ENCODE measurements around the gene GLIS2.

The GLIS2 gene

DNA sequence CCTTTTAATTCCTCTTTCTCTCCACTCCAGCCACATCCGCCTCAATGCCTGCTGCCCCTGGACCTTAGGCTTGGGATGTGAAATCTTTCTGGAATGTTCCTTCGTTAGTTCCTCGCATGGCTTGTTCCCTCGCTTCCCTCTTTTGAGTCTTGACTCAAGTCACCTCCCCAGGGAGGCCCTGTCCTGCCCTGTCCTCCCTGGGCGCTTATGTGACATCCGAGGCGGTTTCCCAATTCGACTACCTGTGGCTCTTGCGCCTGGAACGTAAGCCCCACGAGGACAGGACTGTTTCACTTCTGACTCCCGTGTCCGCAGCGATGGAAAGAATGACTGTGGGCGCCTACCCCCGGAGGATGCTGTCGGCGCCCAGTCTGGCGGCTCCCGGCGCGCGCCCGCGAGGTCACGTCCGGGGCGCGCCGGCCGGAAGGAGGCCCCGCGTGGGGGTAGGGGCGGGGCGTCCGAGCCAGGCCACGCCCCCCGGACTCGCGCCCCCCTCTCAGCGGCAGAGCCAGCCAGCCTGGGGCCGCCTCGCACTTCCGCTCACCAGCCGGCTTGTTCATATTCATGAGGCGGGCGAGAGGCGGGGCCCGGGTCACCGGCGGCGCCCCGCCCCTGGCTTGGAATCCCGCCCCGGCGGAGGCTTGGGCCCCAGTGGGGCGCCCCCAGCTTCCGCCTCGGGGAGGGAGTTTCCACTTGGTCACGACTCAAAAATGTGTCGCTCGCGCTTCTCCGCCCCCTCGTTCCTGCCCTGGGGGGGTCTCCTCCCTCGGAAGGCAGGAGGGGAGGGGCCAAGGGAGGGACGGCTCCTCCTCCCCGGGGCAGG is 8.4 kb upstream of the GLIS2 start:
- H3K18ac ChIP-seq (ENCODE audit: low read length), result peak overlapping the region; percentile 18
- no peaks in the 10 kb centered on the region for H3K36me3 ChIP-seq (ENCODE audit: control insufficient read depth, insufficient read depth, low read length)
- no peak overlapping the region for H3K4ac ChIP-seq (ENCODE audit: low read depth, low read length)
- no peak overlapping the region for H2BK15ac ChIP-seq (replicated peaks; ENCODE audit: low read depth)
- peak; percentile 98 for DNase-seq
- H3K79me2 ChIP-seq (ENCODE audit: control insufficient read depth, insufficient read depth, low read length), result peaks cover 4% of the 10 kb centered on the region
- H3K9ac ChIP-seq (ENCODE audit: low read length), result peak overlapping the region; percentile 88
- H4K5ac ChIP-seq (ENCODE audit: low read length), result no peak overlapping the region
- H3K23ac ChIP-seq (ENCODE audit: low read length), result no peak overlapping the region
- H3K79me1 ChIP-seq (ENCODE audit: low read length), result peaks cover 6% of the 10 kb centered on the region
- peak overlapping the region; percentile 83 for H3K4me2 ChIP-seq (ENCODE audit: low read length)
- H3K4me1 ChIP-seq (ENCODE audit: control insufficient read depth, low read depth, low read length), result peaks cover 9% of the 10 kb centered on the region
- no peak overlapping the region for H2AK5ac ChIP-seq (ENCODE audit: low read length)
- WGBS (ENCODE audit: extremely low coverage, insufficient coverage, low lambda C conversion rate), result no CpG with 5 or more reads among the region's 68 CpGs
- peak overlapping the region; percentile 3 for H2BK5ac ChIP-seq (ENCODE audit: low read length)
- H2BK120ac ChIP-seq (ENCODE audit: low read depth, low read length), result no peak overlapping the region
- H3K27me3 ChIP-seq (ENCODE audit: insufficient read depth, low read length, poor library complexity), result no peaks in the 10 kb centered on the region
- H4K8ac ChIP-seq (ENCODE audit: low read depth, low read length), result no peak overlapping the region
- H3K4me3 ChIP-seq (ENCODE audit: low read length), result peak overlapping the region; percentile 20
- H3K27ac ChIP-seq (ENCODE audit: low read depth, low read length), result peak overlapping the region; percentile 49
- H3K56ac ChIP-seq (ENCODE audit: low read length), result peak overlapping the region; percentile 79

GRCh38 chr16:4309102-4309832 is 6.6 kb upstream of the GLIS2 start:
- H3K4me2 ChIP-seq (ENCODE audit: low read length), result no peak overlapping the region
- no peak overlapping the region for H3K56ac ChIP-seq (ENCODE audit: low read length)
- no peak overlapping the region for H4K5ac ChIP-seq (ENCODE audit: low read length)
- H3K79me2 ChIP-seq (ENCODE audit: control insufficient read depth, insufficient read depth, low read length), result peaks cover 4% of the 10 kb centered on the region
- no peaks in the 10 kb centered on the region for H3K27me3 ChIP-seq (ENCODE audit: insufficient read depth, low read length, poor library complexity)
- H3K23ac ChIP-seq (ENCODE audit: low read length), result no peak overlapping the region
- H3K4me1 ChIP-seq (ENCODE audit: control insufficient read depth, low read depth, low read length), result peaks cover 9% of the 10 kb centered on the region
- DNase-seq, result no peak
- H3K36me3 ChIP-seq (ENCODE audit: control insufficient read depth, insufficient read depth, low read length), result no peaks in the 10 kb centered on the region
- no CpG with 5 or more reads among the region's 14 CpGs for WGBS (ENCODE audit: extremely low coverage, insufficient coverage, low lambda C conversion rate)
- peaks cover 6% of the 10 kb centered on the region for H3K79me1 ChIP-seq (ENCODE audit: low read length)
- no peak overlapping the region for H3K9ac ChIP-seq (ENCODE audit: low read length)
- no peak overlapping the region for H3K18ac ChIP-seq (ENCODE audit: low read length)
- H2BK5ac ChIP-seq (ENCODE audit: low read length), result no peak overlapping the region
- no peak overlapping the region for H3K4me3 ChIP-seq (ENCODE audit: low read length)
- no peak overlapping the region for H3K4ac ChIP-seq (ENCODE audit: low read depth, low read length)
- peak overlapping the region; percentile 6 for H3K27ac ChIP-seq (ENCODE audit: low read depth, low read length)
- H4K8ac ChIP-seq (ENCODE audit: low read depth, low read length), result no peak overlapping the region
- no peak overlapping the region for H2AK5ac ChIP-seq (ENCODE audit: low read length)
- no peak overlapping the region for H2BK120ac ChIP-seq (ENCODE audit: low read depth, low read length)
- no peak overlapping the region for H2BK15ac ChIP-seq (replicated peaks; ENCODE audit: low read depth)

GRCh38 chr16:4309833-4310266 is 6.0 kb upstream of the GLIS2 start:
- H4K8ac ChIP-seq (ENCODE audit: low read depth, low read length), result no peak overlapping the region
- no peak overlapping the region for H3K23ac ChIP-seq (ENCODE audit: low read length)
- no peak overlapping the region for H3K4me3 ChIP-seq (ENCODE audit: low read length)
- H2BK15ac ChIP-seq (replicated peaks; ENCODE audit: low read depth), result no peak overlapping the region
- no peak overlapping the region for H2BK5ac ChIP-seq (ENCODE audit: low read length)
- no CpG with 5 or more reads among the region's 11 CpGs for WGBS (ENCODE audit: extremely low coverage, insufficient coverage, low lambda C conversion rate)
- H3K56ac ChIP-seq (ENCODE audit: low read length), result peak overlapping the region; percentile 9
- H3K79me2 ChIP-seq (ENCODE audit: control insufficient read depth, insufficient read depth, low read length), result peaks cover 4% of the 10 kb centered on the region
- no peak overlapping the region for H2BK120ac ChIP-seq (ENCODE audit: low read depth, low read length)
- H4K5ac ChIP-seq (ENCODE audit: low read length), result no peak overlapping the region
- H2AK5ac ChIP-seq (ENCODE audit: low read length), result no peak overlapping the region
- DNase-seq, result peak; percentile 98
- H3K4ac ChIP-seq (ENCODE audit: low read depth, low read length), result peak overlapping the region; percentile 81
- H3K9ac ChIP-seq (ENCODE audit: low read length), result no peak overlapping the region
- no peak overlapping the region for H3K18ac ChIP-seq (ENCODE audit: low read length)
- no peak overlapping the region for H3K4me2 ChIP-seq (ENCODE audit: low read length)
- H3K79me1 ChIP-seq (ENCODE audit: low read length), result peaks cover 6% of the 10 kb centered on the region
- peak overlapping the region; percentile 6 for H3K27ac ChIP-seq (ENCODE audit: low read depth, low read length)
- peaks cover 9% of the 10 kb centered on the region for H3K4me1 ChIP-seq (ENCODE audit: control insufficient read depth, low read depth, low read length)
- no peaks in the 10 kb centered on the region for H3K27me3 ChIP-seq (ENCODE audit: insufficient read depth, low read length, poor library complexity)
- H3K36me3 ChIP-seq (ENCODE audit: control insufficient read depth, insufficient read depth, low read length), result no peaks in the 10 kb centered on the region

DNA sequence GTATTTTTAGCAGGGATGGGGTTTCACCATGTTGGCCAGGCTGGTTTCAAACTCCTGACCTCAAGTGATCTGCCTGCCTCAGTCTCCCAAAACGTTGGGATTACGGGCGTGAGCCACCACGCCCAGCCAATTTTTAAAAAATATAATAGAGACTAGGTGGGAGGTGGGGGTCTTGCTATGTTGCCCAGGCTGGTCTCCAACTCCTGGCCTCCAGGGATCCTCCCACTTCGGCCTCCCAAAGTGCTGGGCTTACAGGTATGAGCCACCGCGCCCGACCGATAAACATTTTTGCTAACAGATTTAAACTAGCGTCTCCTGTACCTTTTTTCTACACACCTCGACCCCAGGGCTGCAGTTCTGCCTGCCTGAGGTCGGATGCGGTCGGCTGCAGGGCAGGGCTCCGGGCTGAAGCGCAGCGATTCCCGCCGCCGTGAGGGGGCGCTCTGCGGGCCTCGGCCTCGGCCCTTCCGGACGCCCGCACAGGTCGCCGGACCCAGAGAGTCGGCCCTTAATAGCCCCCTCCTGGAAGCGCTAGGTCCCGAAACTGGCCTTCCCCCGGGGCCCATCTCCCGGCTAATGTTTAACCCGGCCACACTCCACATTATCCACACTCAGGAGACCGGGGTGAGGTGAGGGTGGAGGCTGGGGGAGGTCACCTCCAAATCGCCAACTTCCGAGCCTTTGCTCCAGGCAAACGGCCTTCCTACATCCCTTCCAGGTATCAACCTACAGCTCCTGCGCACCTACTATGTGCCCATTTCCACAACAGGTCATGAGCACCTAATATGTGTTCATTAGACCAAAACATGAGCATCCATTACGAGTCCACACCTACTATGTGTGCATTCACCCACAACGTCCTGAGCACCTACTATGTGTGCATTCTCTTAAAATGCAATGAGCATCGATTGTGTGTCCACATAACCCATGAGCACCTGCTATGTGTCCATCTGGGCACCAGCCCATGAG is 2.0 kb upstream of the GLIS2 start:
- peaks cover 11% of the 10 kb centered on the region for H3K79me2 ChIP-seq (ENCODE audit: control insufficient read depth, insufficient read depth, low read length)
- no peaks in the 10 kb centered on the region for H3K27me3 ChIP-seq (ENCODE audit: insufficient read depth, low read length, poor library complexity)
- no peak overlapping the region for H3K4ac ChIP-seq (ENCODE audit: low read depth, low read length)
- H2BK5ac ChIP-seq (ENCODE audit: low read length), result no peak overlapping the region
- no peaks in the 10 kb centered on the region for H3K36me3 ChIP-seq (ENCODE audit: control insufficient read depth, insufficient read depth, low read length)
- H4K5ac ChIP-seq (ENCODE audit: low read length), result no peak overlapping the region
- H3K4me1 ChIP-seq (ENCODE audit: control insufficient read depth, low read depth, low read length), result peaks cover 4% of the 10 kb centered on the region
- no peak overlapping the region for H3K23ac ChIP-seq (ENCODE audit: low read length)
- no peak overlapping the region for H4K8ac ChIP-seq (ENCODE audit: low read depth, low read length)
- H2BK15ac ChIP-seq (replicated peaks; ENCODE audit: low read depth), result no peak overlapping the region
- H3K56ac ChIP-seq (ENCODE audit: low read length), result no peak overlapping the region
- H2AK5ac ChIP-seq (ENCODE audit: low read length), result no peak overlapping the region
- H3K4me2 ChIP-seq (ENCODE audit: low read length), result no peak overlapping the region
- no peak overlapping the region for H3K18ac ChIP-seq (ENCODE audit: low read length)
- H2BK120ac ChIP-seq (ENCODE audit: low read depth, low read length), result no peak overlapping the region
- no peak overlapping the region for H3K9ac ChIP-seq (ENCODE audit: low read length)
- peak; percentile 81 for DNase-seq
- H3K79me1 ChIP-seq (ENCODE audit: low read length), result peaks cover 6% of the 10 kb centered on the region
- H3K27ac ChIP-seq (ENCODE audit: low read depth, low read length), result no peak overlapping the region
- no peak overlapping the region for H3K4me3 ChIP-seq (ENCODE audit: low read length)
- no CpG with 5 or more reads among the region's 43 CpGs for WGBS (ENCODE audit: extremely low coverage, insufficient coverage, low lambda C conversion rate)

DNA sequence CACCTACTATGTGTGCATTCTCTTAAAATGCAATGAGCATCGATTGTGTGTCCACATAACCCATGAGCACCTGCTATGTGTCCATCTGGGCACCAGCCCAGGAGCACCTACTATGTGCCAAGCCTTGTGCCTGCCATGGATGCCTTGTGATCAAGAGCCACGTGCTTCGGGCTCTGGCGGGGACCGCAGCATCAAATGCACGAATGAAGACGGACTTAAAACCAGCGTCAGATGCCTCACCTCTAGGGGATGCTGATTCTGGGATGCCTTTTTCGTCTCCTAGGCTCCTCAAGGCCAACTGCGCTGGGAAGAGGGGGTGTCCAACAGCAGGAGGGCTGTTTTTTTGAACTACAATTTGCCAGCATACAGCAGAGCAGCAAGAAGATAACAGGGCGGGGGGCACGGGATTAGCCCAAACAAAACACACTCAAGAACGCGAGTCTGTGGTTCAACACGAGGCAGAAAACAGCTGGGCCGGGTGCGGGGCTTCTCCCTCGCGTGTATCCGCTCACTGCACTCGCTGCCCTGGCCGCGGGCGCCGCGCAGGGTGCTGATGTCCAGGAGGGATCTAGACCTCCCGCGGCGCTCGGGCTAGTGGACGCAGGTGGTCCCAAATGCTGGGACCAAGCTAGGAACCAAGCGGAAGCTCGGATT is 1.2 kb upstream of the GLIS2 start:
- Histone ChIP-seq H3K4ac (ENCODE audit: low read depth, low read length) (peak overlapping the region; percentile 77), H4K8ac (ENCODE audit: low read depth, low read length) (no peak overlapping the region), H4K5ac (ENCODE audit: low read length) (no peak overlapping the region), H3K4me2 (ENCODE audit: low read length) (peak overlapping the region; percentile 2), H2AK5ac (ENCODE audit: low read length) (no peak overlapping the region), H2BK120ac (ENCODE audit: low read depth, low read length) (no peak overlapping the region), H3K36me3 (ENCODE audit: control insufficient read depth, insufficient read depth, low read length) (no peaks in the 10 kb centered on the region), H3K4me3 (ENCODE audit: low read length) (no peak overlapping the region), H3K79me1 (ENCODE audit: low read length) (peaks cover 6% of the 10 kb centered on the region), H3K18ac (ENCODE audit: low read length) (peak overlapping the region; percentile 96), H3K27me3 (ENCODE audit: insufficient read depth, low read length, poor library complexity) (no peaks in the 10 kb centered on the region), H3K23ac (ENCODE audit: low read length) (no peak overlapping the region), H3K56ac (ENCODE audit: low read length) (peak overlapping the region; percentile 45), H3K79me2 (ENCODE audit: control insufficient read depth, insufficient read depth, low read length) (peaks cover 16% of the 10 kb centered on the region), H2BK5ac (ENCODE audit: low read length) (no peak overlapping the region), H3K9ac (ENCODE audit: low read length) (peak overlapping the region; percentile 64), H3K4me1 (ENCODE audit: control insufficient read depth, low read depth, low read length) (peaks cover 4% of the 10 kb centered on the region), H2BK15ac (replicated peaks; ENCODE audit: low read depth) (no peak overlapping the region), H3K27ac (ENCODE audit: low read depth, low read length) (no peak overlapping the region)
- WGBS (ENCODE audit: extremely low coverage, insufficient coverage, low lambda C conversion rate), result no CpG with 5 or more reads among the region's 33 CpGs
- DNase-seq, result peak; percentile 77

All from mesendoderm (in vitro differentiated cells).